ENCODE data around the gene STK32A.

STK32A gene

DNA sequence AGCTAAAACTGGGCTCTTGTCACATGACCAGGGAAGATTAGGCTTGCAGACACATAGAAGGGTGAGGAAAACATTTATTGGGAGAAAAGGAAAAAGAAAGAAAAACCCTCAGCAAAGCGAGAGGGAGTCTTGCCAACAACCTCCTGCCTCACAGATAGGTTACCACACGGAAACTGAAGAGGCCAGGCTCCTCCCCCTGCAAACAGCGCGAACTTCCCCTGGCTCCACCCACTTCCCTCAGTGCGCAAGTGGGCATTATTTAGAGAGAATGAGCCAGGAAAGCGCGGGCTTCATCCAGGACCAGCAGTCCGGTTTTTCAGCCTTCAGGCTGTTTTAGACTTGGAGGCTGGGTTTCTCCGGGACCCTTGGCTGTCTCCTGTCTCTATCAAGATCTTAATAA is 70.3 kb downstream of the STK32A start:
- no peak overlapping the region for H3K18ac ChIP-seq (ENCODE audit: low read depth in 1 of 2, low read length in 2 of 2)
- no peak overlapping the region for H2BK12ac ChIP-seq (ENCODE audit: low read length in 2 of 2)
- no peak overlapping the region for H4K91ac ChIP-seq (ENCODE audit: low read length)
- no peak overlapping the region for H3K9ac ChIP-seq (ENCODE audit: low read length)
- no peaks in the 10 kb centered on the region for H3K9me3 ChIP-seq (ENCODE audit: control insufficient read depth, low read length)
- WGBS: 85% methylated on average over 9 of the region's 9 CpGs
- no peaks in the 10 kb centered on the region for H3K36me3 ChIP-seq (ENCODE audit: control insufficient read depth in 1 of 2, insufficient read depth in 2 of 2, low read depth in 1 of 2, low read length in 2 of 2)
- no peak overlapping the region for H2BK5ac ChIP-seq (ENCODE audit: low read depth, low read length, poor library complexity, severe bottlenecking)
- H3K4me2 ChIP-seq (ENCODE audit: low read length, poor library complexity, severe bottlenecking): no peak overlapping the region
- no peaks in the 10 kb centered on the region for H3K27me3 ChIP-seq (ENCODE audit: control insufficient read depth in 1 of 2, insufficient read depth in 1 of 2, low read length in 2 of 2)
- no peak overlapping the region for H3K4ac ChIP-seq (ENCODE audit: low read depth in 1 of 2, low read length in 2 of 2)
- no peak overlapping the region for H3K27ac ChIP-seq (ENCODE audit: low read length, poor library complexity, severe bottlenecking)
- DNase-seq: no peak
- no peak overlapping the region for H2BK15ac ChIP-seq (ENCODE audit: low read depth, poor library complexity, severe bottlenecking)
- no peaks in the 10 kb centered on the region for H3K4me1 ChIP-seq (ENCODE audit: control insufficient read depth, insufficient read depth, low read depth, low read length)
- H3K14ac ChIP-seq (ENCODE audit: low read length in 2 of 2): no peak overlapping the region
- H2BK120ac ChIP-seq (ENCODE audit: low read depth, low read length): no peak overlapping the region
- no peak overlapping the region for H2AFZ ChIP-seq (ENCODE audit: low read depth, low read length)
- no peak overlapping the region for H2AK5ac ChIP-seq (ENCODE audit: low read length, severe bottlenecking)
- no peak overlapping the region for H4K8ac ChIP-seq (ENCODE audit: low read length)
- H3K23ac ChIP-seq (ENCODE audit: low read length in 2 of 2): no peak overlapping the region
- H3K4me3 ChIP-seq (ENCODE audit: insufficient read depth in 1 of 2, low read depth in 1 of 2, low read length in 2 of 2): no peak overlapping the region
- no peaks in the 10 kb centered on the region for H3K79me1 ChIP-seq (replicated peaks; ENCODE audit: low read length, poor library complexity, severe bottlenecking)

DNA sequence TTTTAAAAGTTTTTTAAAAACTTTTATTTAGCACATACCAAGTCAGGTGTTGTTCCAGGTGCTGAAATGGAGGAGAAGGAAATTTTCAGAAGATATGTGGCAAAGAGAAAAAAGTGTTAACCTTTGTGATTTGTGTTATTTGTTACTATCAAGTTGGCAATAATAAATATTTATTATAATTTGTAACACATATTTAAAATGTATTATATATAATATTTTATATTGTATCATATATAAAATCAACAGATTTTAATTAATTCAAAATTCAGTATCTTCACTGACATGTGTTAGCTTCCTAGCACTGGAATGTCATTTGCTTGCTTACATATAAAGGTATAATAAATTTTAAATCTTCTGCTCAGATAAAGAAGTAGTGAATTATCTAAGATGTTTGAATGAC is 71.5 kb downstream of the STK32A start:
- H3K79me1 ChIP-seq (replicated peaks; ENCODE audit: low read length, poor library complexity, severe bottlenecking): no peaks in the 10 kb centered on the region
- no peak overlapping the region for H3K9ac ChIP-seq (ENCODE audit: low read length)
- no peaks in the 10 kb centered on the region for H3K9me3 ChIP-seq (ENCODE audit: control insufficient read depth, low read length)
- no peaks in the 10 kb centered on the region for H3K27me3 ChIP-seq (ENCODE audit: control insufficient read depth in 1 of 2, insufficient read depth in 1 of 2, low read length in 2 of 2)
- no peak overlapping the region for H2BK15ac ChIP-seq (ENCODE audit: low read depth, poor library complexity, severe bottlenecking)
- no peak overlapping the region for H3K23ac ChIP-seq (ENCODE audit: low read length in 2 of 2)
- H3K4me2 ChIP-seq (ENCODE audit: low read length, poor library complexity, severe bottlenecking): no peak overlapping the region
- H4K91ac ChIP-seq (ENCODE audit: low read length): no peak overlapping the region
- H3K36me3 ChIP-seq (ENCODE audit: control insufficient read depth in 1 of 2, insufficient read depth in 2 of 2, low read depth in 1 of 2, low read length in 2 of 2): no peaks in the 10 kb centered on the region
- H3K14ac ChIP-seq (ENCODE audit: low read length in 2 of 2): no peak overlapping the region
- no peak overlapping the region for H2AK5ac ChIP-seq (ENCODE audit: low read length, severe bottlenecking)
- no peak overlapping the region for H2BK12ac ChIP-seq (ENCODE audit: low read length in 2 of 2)
- no peak overlapping the region for H2BK5ac ChIP-seq (ENCODE audit: low read depth, low read length, poor library complexity, severe bottlenecking)
- no peak overlapping the region for H4K8ac ChIP-seq (ENCODE audit: low read length)
- H3K18ac ChIP-seq (ENCODE audit: low read depth in 1 of 2, low read length in 2 of 2): no peak overlapping the region
- H3K4me1 ChIP-seq (ENCODE audit: control insufficient read depth, insufficient read depth, low read depth, low read length): peaks cover 2% of the 10 kb centered on the region
- no peak overlapping the region for H3K27ac ChIP-seq (ENCODE audit: low read length, poor library complexity, severe bottlenecking)
- DNase-seq: no peak
- H3K4me3 ChIP-seq (ENCODE audit: insufficient read depth in 1 of 2, low read depth in 1 of 2, low read length in 2 of 2): no peak overlapping the region
- H2BK120ac ChIP-seq (ENCODE audit: low read depth, low read length): no peak overlapping the region
- no peak overlapping the region for H2AFZ ChIP-seq (ENCODE audit: low read depth, low read length)
- no peak overlapping the region for H3K4ac ChIP-seq (ENCODE audit: low read depth in 1 of 2, low read length in 2 of 2)

DNA sequence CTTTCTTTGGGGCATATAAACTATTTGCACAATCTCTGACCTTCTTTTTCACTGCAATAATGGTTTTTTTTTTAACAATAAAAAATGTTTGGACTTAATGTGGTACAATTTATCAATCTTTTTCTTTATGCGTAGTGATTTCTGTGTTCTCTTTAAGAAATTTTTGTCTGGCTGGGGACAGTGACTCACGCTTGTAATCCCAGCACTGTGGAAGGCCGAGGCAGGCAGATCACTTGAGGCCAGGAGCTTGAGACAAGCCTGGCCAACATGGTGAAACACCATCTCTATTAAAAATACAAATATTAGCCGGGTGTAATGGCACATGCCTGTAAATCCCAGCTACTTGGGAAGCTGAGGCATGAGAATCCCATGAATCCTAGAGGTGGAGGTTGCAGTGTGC is 72.3 kb downstream of the STK32A start:
- DNase-seq: no peak
- Histone ChIP-seq H2AFZ (ENCODE audit: low read depth, low read length) (no peak overlapping the region), H2BK5ac (ENCODE audit: low read depth, low read length, poor library complexity, severe bottlenecking) (no peak overlapping the region), H2BK120ac (ENCODE audit: low read depth, low read length) (no peak overlapping the region), H3K14ac (ENCODE audit: low read length in 2 of 2) (no peak overlapping the region), H3K4ac (ENCODE audit: low read depth in 1 of 2, low read length in 2 of 2) (no peak overlapping the region), H3K79me1 (replicated peaks; ENCODE audit: low read length, poor library complexity, severe bottlenecking) (no peaks in the 10 kb centered on the region), H2AK5ac (ENCODE audit: low read length, severe bottlenecking) (no peak overlapping the region), H3K4me3 (ENCODE audit: insufficient read depth in 1 of 2, low read depth in 1 of 2, low read length in 2 of 2) (no peak overlapping the region), H3K18ac (ENCODE audit: low read depth in 1 of 2, low read length in 2 of 2) (no peak overlapping the region), H4K91ac (ENCODE audit: low read length) (no peak overlapping the region), H3K27me3 (ENCODE audit: control insufficient read depth in 1 of 2, insufficient read depth in 1 of 2, low read length in 2 of 2) (no peaks in the 10 kb centered on the region), H3K4me2 (ENCODE audit: low read length, poor library complexity, severe bottlenecking) (no peak overlapping the region), H3K4me1 (ENCODE audit: control insufficient read depth, insufficient read depth, low read depth, low read length) (peaks cover 2% of the 10 kb centered on the region), H3K9me3 (ENCODE audit: control insufficient read depth, low read length) (no peaks in the 10 kb centered on the region), H3K23ac (ENCODE audit: low read length in 2 of 2) (no peak overlapping the region), H4K8ac (ENCODE audit: low read length) (no peak overlapping the region), H3K36me3 (ENCODE audit: control insufficient read depth in 1 of 2, insufficient read depth in 2 of 2, low read depth in 1 of 2, low read length in 2 of 2) (no peaks in the 10 kb centered on the region), H3K27ac (ENCODE audit: low read length, poor library complexity, severe bottlenecking) (no peak overlapping the region), H3K9ac (ENCODE audit: low read length) (no peak overlapping the region), H2BK15ac (ENCODE audit: low read depth, poor library complexity, severe bottlenecking) (no peak overlapping the region), H2BK12ac (ENCODE audit: low read length in 2 of 2) (no peak overlapping the region)
- 86% methylated on average over 4 of the region's 4 CpGs for WGBS

- Histone ChIP-seq H3K4me2 (ENCODE audit: low read length, poor library complexity, severe bottlenecking) (no peak overlapping the region), H3K18ac (ENCODE audit: low read depth in 1 of 2, low read length in 2 of 2) (no peak overlapping the region), H3K4me1 (ENCODE audit: control insufficient read depth, insufficient read depth, low read depth, low read length) (peaks cover 2% of the 10 kb centered on the region), H3K27me3 (ENCODE audit: control insufficient read depth in 1 of 2, insufficient read depth in 1 of 2, low read length in 2 of 2) (no peaks in the 10 kb centered on the region), H3K36me3 (ENCODE audit: control insufficient read depth in 1 of 2, insufficient read depth in 2 of 2, low read depth in 1 of 2, low read length in 2 of 2) (no peaks in the 10 kb centered on the region), H3K9ac (ENCODE audit: low read length) (no peak overlapping the region), H3K27ac (ENCODE audit: low read length, poor library complexity, severe bottlenecking) (no peak overlapping the region), H2BK5ac (ENCODE audit: low read depth, low read length, poor library complexity, severe bottlenecking) (no peak overlapping the region), H3K4me3 (ENCODE audit: insufficient read depth in 1 of 2, low read depth in 1 of 2, low read length in 2 of 2) (no peak overlapping the region), H2BK12ac (ENCODE audit: low read length in 2 of 2) (no peak overlapping the region), H3K14ac (ENCODE audit: low read length in 2 of 2) (no peak overlapping the region), H3K4ac (ENCODE audit: low read depth in 1 of 2, low read length in 2 of 2) (no peak overlapping the region), H4K91ac (ENCODE audit: low read length) (no peak overlapping the region), H3K79me1 (replicated peaks; ENCODE audit: low read length, poor library complexity, severe bottlenecking) (no peaks in the 10 kb centered on the region), H2AFZ (ENCODE audit: low read depth, low read length) (no peak overlapping the region), H2BK120ac (ENCODE audit: low read depth, low read length) (no peak overlapping the region), H4K8ac (ENCODE audit: low read length) (no peak overlapping the region), H3K23ac (ENCODE audit: low read length in 2 of 2) (no peak overlapping the region), H2BK15ac (ENCODE audit: low read depth, poor library complexity, severe bottlenecking) (no peak overlapping the region), H3K9me3 (ENCODE audit: control insufficient read depth, low read length) (no peaks in the 10 kb centered on the region), H2AK5ac (ENCODE audit: low read length, severe bottlenecking) (no peak overlapping the region)
- WGBS: no CpG with 5 or more reads among the region's 4 CpGs
- DNase-seq: no peak
Observed at GRCh38 chr5:147309621-147310020, 74.8 kb downstream of the STK32A start.
